Activated T-cell treated with anti-CD3 and anti-CD28 coated beads, Interleukin-2, amount 50 U/mL, for 4 hours (primary cell): ENCODE results near the gene UBD. TPM values are rescaled to one million over a fixed set of nuclear protein-coding genes. Genes with fewer than 3 reads are reported as not detected.
A peak's percentile ranks its signal among the peaks of the same experiment; 100 is the strongest.

Experiments
- ATAC-seq, 2 donors: fragments of 200-7000 bp; cut with Tn5 transposase; one replicate each; pipeline ENCODE4 v1.10.0; 2021
- DNase-seq: peaks from one replicate; pipeline ENCODE4 v3.0.0-alpha.2; 2020
- H3K27me3 Mint-ChIP-seq: one replicate; pipeline ENCODE4 v1.8.0; 2021; ENCODE audit warnings: low read depth, mixed read lengths
- H3K36me3 Mint-ChIP-seq: one replicate; pipeline ENCODE4 v1.8.0; 2022; ENCODE audit warnings: mixed read lengths; ENCODE audit not compliant: insufficient read depth
- H3K4me1 Mint-ChIP-seq: one replicate; pipeline ENCODE4 v1.8.0; 2021; ENCODE audit warnings: low read depth, mixed read lengths
- H3K4me3 Mint-ChIP-seq: one replicate; pipeline ENCODE4 v1.8.0; 2021; ENCODE audit warnings: mild to moderate bottlenecking, moderate library complexity, mixed read lengths
- H3K9me3 Mint-ChIP-seq: one replicate; pipeline ENCODE4 v1.8.0; 2021; ENCODE audit warnings: mixed read lengths
- total RNA-seq, 3 donors: library from RNA; stranded (reverse); gene quantifications; one replicate each; pipeline ENCODE4 v1.2.1, GENCODE V29; 2021

The UBD gene
- total RNA-seq, 3 donors from 2014 or later = 1.6 to 3.5 (median 3.3) TPM

GRCh38 chr6:29577544-29577943 lies 18.0 kb upstream of the UBD start:
- Mint-ChIP-seq H3K36me3 (no peaks in the 10 kb centered on the region), H3K4me3 (no peak overlapping the region), H3K4me1 (no peaks in the 10 kb centered on the region), H3K27me3 (peaks cover 37% of the 10 kb centered on the region), H3K9me3 (no peaks in the 10 kb centered on the region)
- DNase-seq (no peak), ATAC-seq (no peak)

GRCh38 chr6:29576056-29576455 lies 16.5 kb upstream of the UBD start:
- no peak for DNase-seq
- no peaks in the 10 kb centered on the region for H3K36me3 Mint-ChIP-seq
- peaks cover 45% of the 10 kb centered on the region for H3K27me3 Mint-ChIP-seq
- ATAC-seq = no peak
- H3K4me3 Mint-ChIP-seq = no peak overlapping the region
- H3K9me3 Mint-ChIP-seq = no peaks in the 10 kb centered on the region
- H3K4me1 Mint-ChIP-seq = no peaks in the 10 kb centered on the region

GRCh38 chr6:29567991-29568390 lies 8.5 kb upstream of the UBD start:
- Mint-ChIP-seq H3K27me3 (peaks cover 56% of the 10 kb centered on the region), H3K4me1 (peaks cover 6% of the 10 kb centered on the region), H3K36me3 (no peaks in the 10 kb centered on the region), H3K4me3 (no peak overlapping the region), H3K9me3 (no peaks in the 10 kb centered on the region)
- no peak for ATAC-seq
- no peak for DNase-seq

- Mint-ChIP-seq H3K36me3 (no peaks in the 10 kb centered on the region), H3K4me3 (no peak overlapping the region), H3K27me3 (peaks cover 61% of the 10 kb centered on the region), H3K9me3 (no peaks in the 10 kb centered on the region), H3K4me1 (peaks cover 6% of the 10 kb centered on the region)
- no peak for DNase-seq
- ATAC-seq = no peak
Observed at GRCh38 chr6:29567541-29567940, 8.0 kb upstream of the UBD start.

- Mint-ChIP-seq H3K27me3 (peaks cover 60% of the 10 kb centered on the region), H3K4me3 (no peak overlapping the region), H3K9me3 (no peaks in the 10 kb centered on the region), H3K4me1 (peaks cover 6% of the 10 kb centered on the region), H3K36me3 (no peaks in the 10 kb centered on the region)
- DNase-seq (no peak), ATAC-seq (no peak)
Observed at GRCh38 chr6:29566856-29567255, 7.3 kb upstream of the UBD start.

- DNase-seq = no peak
- Mint-ChIP-seq H3K4me1 (peaks cover 6% of the 10 kb centered on the region), H3K9me3 (no peaks in the 10 kb centered on the region), H3K36me3 (no peaks in the 10 kb centered on the region), H3K4me3 (no peak overlapping the region), H3K27me3 (peaks cover 60% of the 10 kb centered on the region)
- no peak for ATAC-seq
Observed at GRCh38 chr6:29564875-29565274, 5.3 kb upstream of the UBD start.

GRCh38 chr6:29563435-29563965 lies 4.0 kb upstream of the UBD start:
- no peak overlapping the region for H3K4me3 Mint-ChIP-seq
- peaks cover 68% of the 10 kb centered on the region for H3K27me3 Mint-ChIP-seq
- no peaks in the 10 kb centered on the region for H3K9me3 Mint-ChIP-seq
- ATAC-seq (no peak), DNase-seq (no peak)
- no peaks in the 10 kb centered on the region for H3K36me3 Mint-ChIP-seq
- peaks cover 6% of the 10 kb centered on the region for H3K4me1 Mint-ChIP-seq

- ATAC-seq (no peak), DNase-seq (no peak)
- no peak overlapping the region for H3K4me3 Mint-ChIP-seq
- no peaks in the 10 kb centered on the region for H3K9me3 Mint-ChIP-seq
- peaks cover 6% of the 10 kb centered on the region for H3K4me1 Mint-ChIP-seq
- H3K27me3 Mint-ChIP-seq = peaks cover 60% of the 10 kb centered on the region
- H3K36me3 Mint-ChIP-seq = no peaks in the 10 kb centered on the region
Observed at GRCh38 chr6:29561606-29562181, 2.2 kb upstream of the UBD start.

- no peaks in the 10 kb centered on the region for H3K9me3 Mint-ChIP-seq
- H3K36me3 Mint-ChIP-seq = no peaks in the 10 kb centered on the region
- H3K27me3 Mint-ChIP-seq = peaks cover 62% of the 10 kb centered on the region
- peaks cover 6% of the 10 kb centered on the region for H3K4me1 Mint-ChIP-seq
- DNase-seq = no peak
- ATAC-seq = no peak
- H3K4me3 Mint-ChIP-seq = no peak overlapping the region
Observed at GRCh38 chr6:29561091-29561490, 1.6 kb upstream of the UBD start.

GRCh38 chr6:29558439-29559079 lies 973 bp downstream of the UBD start:
- Mint-ChIP-seq H3K4me3 (no peak overlapping the region), H3K9me3 (no peaks in the 10 kb centered on the region), H3K36me3 (no peaks in the 10 kb centered on the region), H3K4me1 (peaks cover 12% of the 10 kb centered on the region), H3K27me3 (peaks cover 71% of the 10 kb centered on the region)
- ATAC-seq = no peak
- no peak for DNase-seq

GRCh38 chr6:29557320-29557719 lies 2.2 kb downstream of the UBD start:
- Mint-ChIP-seq H3K4me1 (peaks cover 14% of the 10 kb centered on the region), H3K4me3 (no peak overlapping the region), H3K27me3 (peaks cover 69% of the 10 kb centered on the region), H3K9me3 (no peaks in the 10 kb centered on the region), H3K36me3 (no peaks in the 10 kb centered on the region)
- DNase-seq = no peak
- no peak for ATAC-seq

- H3K9me3 Mint-ChIP-seq = no peaks in the 10 kb centered on the region
- no peaks in the 10 kb centered on the region for H3K36me3 Mint-ChIP-seq
- peaks cover 57% of the 10 kb centered on the region for H3K27me3 Mint-ChIP-seq
- ATAC-seq (no peak), DNase-seq (no peak)
- H3K4me3 Mint-ChIP-seq = no peak overlapping the region
- peaks cover 14% of the 10 kb centered on the region for H3K4me1 Mint-ChIP-seq
Observed at GRCh38 chr6:29554764-29555163, 4.8 kb downstream of the UBD start.

- no peaks in the 10 kb centered on the region for H3K36me3 Mint-ChIP-seq
- ATAC-seq (peak; percentile 67 to 72), DNase-seq (no peak)
- no peaks in the 10 kb centered on the region for H3K9me3 Mint-ChIP-seq
- H3K4me1 Mint-ChIP-seq = peaks cover 14% of the 10 kb centered on the region
- peak overlapping the region; percentile 74 for H3K4me3 Mint-ChIP-seq
- H3K27me3 Mint-ChIP-seq = peaks cover 45% of the 10 kb centered on the region
Observed at GRCh38 chr6:29553268-29554057, 6.1 kb downstream of the UBD start.

GRCh38 chr6:29552512-29553051 lies 7.0 kb downstream of the UBD start:
- Mint-ChIP-seq H3K4me1 (peaks cover 16% of the 10 kb centered on the region), H3K9me3 (no peaks in the 10 kb centered on the region), H3K27me3 (peaks cover 48% of the 10 kb centered on the region), H3K4me3 (peak overlapping the region; percentile 74), H3K36me3 (no peaks in the 10 kb centered on the region)
- DNase-seq (no peak), ATAC-seq (peak; percentile 66 to 70)
